Activated T-cell treated with anti-CD3 and anti-CD28 coated beads, Interleukin-2, amount 50 U/mL, for 4 hours (primary cell): ENCODE measurements around the gene ARPC4. TPM values are rescaled to one million over a fixed set of nuclear protein-coding genes. Genes with fewer than 3 reads are reported as not detected.

ENCODE experiments used
- ATAC-seq, 2 donors: fragments of 200-7000 bp; cut with Tn5 transposase; one replicate each; pipeline ENCODE4 v1.10.0; 2021
- DNase-seq: peaks from one replicate; pipeline ENCODE4 v3.0.0-alpha.2; 2020
- H3K27me3 Mint-ChIP-seq: one replicate; pipeline ENCODE4 v1.8.0; 2021; ENCODE audit warnings: low read depth, mixed read lengths
- H3K36me3 Mint-ChIP-seq: one replicate; pipeline ENCODE4 v1.8.0; 2022; ENCODE audit warnings: mixed read lengths; ENCODE audit not compliant: insufficient read depth
- H3K4me1 Mint-ChIP-seq: one replicate; pipeline ENCODE4 v1.8.0; 2021; ENCODE audit warnings: low read depth, mixed read lengths
- H3K4me3 Mint-ChIP-seq: one replicate; pipeline ENCODE4 v1.8.0; 2021; ENCODE audit warnings: mild to moderate bottlenecking, moderate library complexity, mixed read lengths
- H3K9me3 Mint-ChIP-seq: one replicate; pipeline ENCODE4 v1.8.0; 2021; ENCODE audit warnings: mixed read lengths
- total RNA-seq, 3 donors: library from RNA; stranded (reverse); gene quantifications; one replicate each; pipeline ENCODE4 v1.2.1, GENCODE V29; 2021

Gene ARPC4
- total RNA-seq, 3 donors from 2014 or later, result 257 to 268 (median 264) TPM

DNA sequence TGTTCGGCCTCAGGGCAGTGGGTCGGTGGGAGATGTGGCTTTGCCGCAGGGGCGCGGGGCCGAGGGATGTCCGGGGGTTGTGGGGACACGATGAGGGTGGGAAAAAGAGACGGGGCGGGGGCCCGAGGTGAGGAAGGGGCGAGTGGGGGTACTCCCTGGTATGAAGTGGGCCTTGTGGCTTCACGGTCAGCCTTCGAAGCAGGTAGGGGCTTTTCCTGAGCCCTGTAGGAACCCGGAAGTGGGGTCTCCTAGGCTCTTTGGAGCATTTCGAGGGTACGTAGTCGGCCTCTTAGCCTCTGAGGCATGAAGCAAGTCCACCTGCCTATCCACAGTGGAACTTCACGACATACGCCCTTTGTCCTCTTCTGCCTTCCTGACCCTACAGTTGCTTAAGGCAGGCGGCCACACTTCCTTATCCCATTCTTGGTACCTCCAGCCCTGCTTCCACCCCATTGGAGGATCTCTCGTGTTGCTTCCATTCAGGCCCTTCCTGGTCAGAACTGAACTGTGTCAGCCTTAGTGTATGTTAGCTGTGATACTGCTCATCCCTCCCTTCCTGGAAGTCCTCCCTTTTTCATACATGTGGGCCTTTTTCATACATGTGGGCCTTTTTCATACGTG, 389 bp downstream of the ARPC4 start:
- Mint-ChIP-seq H3K4me1 (peaks cover 67% of the 10 kb centered on the region), H3K27me3 (no peaks in the 10 kb centered on the region), H3K4me3 (peak overlapping the region; percentile 97), H3K9me3 (no peaks in the 10 kb centered on the region), H3K36me3 (peaks cover 37% of the 10 kb centered on the region)
- DNase-seq (no peak), ATAC-seq (peak; percentile 16 to 25)

GRCh38 chr3:9794400-9794799, 1.5 kb downstream of the ARPC4 start:
- no peaks in the 10 kb centered on the region for H3K27me3 Mint-ChIP-seq
- ATAC-seq (no peak), DNase-seq (no peak)
- peak overlapping the region; percentile 97 for H3K4me3 Mint-ChIP-seq
- no peaks in the 10 kb centered on the region for H3K9me3 Mint-ChIP-seq
- H3K36me3 Mint-ChIP-seq, result peaks cover 33% of the 10 kb centered on the region
- H3K4me1 Mint-ChIP-seq, result peaks cover 63% of the 10 kb centered on the region

- H3K27me3 Mint-ChIP-seq, result no peaks in the 10 kb centered on the region
Observed at GRCh38 chr3:9795207-9795606, 2.3 kb downstream of the ARPC4 start.

GRCh38 chr3:9797196-9797945, 4.5 kb downstream of the ARPC4 start:
- H3K4me3 Mint-ChIP-seq, result no peak overlapping the region
- H3K36me3 Mint-ChIP-seq, result peaks cover 34% of the 10 kb centered on the region
- H3K9me3 Mint-ChIP-seq, result no peaks in the 10 kb centered on the region
- H3K4me1 Mint-ChIP-seq, result peaks cover 37% of the 10 kb centered on the region
- H3K27me3 Mint-ChIP-seq, result no peaks in the 10 kb centered on the region
- no peak for ATAC-seq
- DNase-seq, result no peak

More at GRCh38 chr3:9795207-9795606, 2.3 kb downstream of the ARPC4 start:
- Mint-ChIP-seq H3K4me1 (peaks cover 55% of the 10 kb centered on the region), H3K4me3 (peak overlapping the region; percentile 74), H3K9me3 (no peaks in the 10 kb centered on the region), H3K36me3 (peaks cover 32% of the 10 kb centered on the region)
- DNase-seq (no peak), ATAC-seq (no peak)

DNA sequence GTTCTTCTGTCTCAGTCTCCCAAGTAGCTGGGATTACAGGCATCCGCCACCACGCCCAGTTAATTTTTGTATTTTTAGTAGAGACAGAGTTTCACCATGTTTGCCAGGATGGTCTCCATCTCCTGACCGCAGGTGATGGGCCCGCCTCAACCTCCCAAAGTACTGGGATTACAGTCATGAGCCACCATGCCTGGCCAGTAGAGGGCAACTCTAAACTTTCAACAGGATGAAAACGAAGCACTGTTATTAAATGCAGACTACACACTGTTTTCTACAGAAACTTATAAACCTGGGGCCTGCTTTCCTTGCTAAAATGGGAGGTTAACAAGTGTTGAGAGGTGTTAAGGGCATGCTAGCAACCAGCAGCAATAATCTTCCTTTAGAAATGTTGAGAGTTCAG, 7.6 kb downstream of the ARPC4 start:
- ATAC-seq (no peak), DNase-seq (no peak)
- H3K4me3 Mint-ChIP-seq, result no peak overlapping the region
- no peaks in the 10 kb centered on the region for H3K27me3 Mint-ChIP-seq
- peaks cover 40% of the 10 kb centered on the region for H3K36me3 Mint-ChIP-seq
- H3K4me1 Mint-ChIP-seq, result peaks cover 25% of the 10 kb centered on the region
- H3K9me3 Mint-ChIP-seq, result no peaks in the 10 kb centered on the region

GRCh38 chr3:9803494-9803893, 10.6 kb downstream of the ARPC4 start:
- no peak for ATAC-seq
- Mint-ChIP-seq H3K9me3 (no peaks in the 10 kb centered on the region), H3K4me1 (peaks cover 18% of the 10 kb centered on the region), H3K4me3 (no peak overlapping the region), H3K27me3 (no peaks in the 10 kb centered on the region), H3K36me3 (peaks cover 39% of the 10 kb centered on the region)
- no peak for DNase-seq

DNA sequence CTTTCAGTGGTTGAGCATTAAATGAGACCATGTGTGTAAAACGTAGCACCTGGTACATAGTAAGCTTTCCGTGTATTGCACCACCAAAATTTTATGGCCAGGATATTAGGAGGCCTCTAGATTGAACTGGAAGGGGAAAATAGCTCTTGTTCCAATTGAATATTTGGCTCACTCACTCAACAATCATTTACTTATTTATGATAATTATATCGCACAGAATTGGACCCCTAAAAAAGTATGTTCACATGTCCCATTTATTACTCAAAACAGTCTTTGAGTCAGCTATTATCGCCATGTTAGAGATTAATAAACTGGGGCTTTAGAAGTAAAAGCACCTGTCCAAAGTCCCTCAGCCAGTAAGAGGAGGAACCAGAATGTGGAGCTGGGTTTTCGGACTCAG, 12.1 kb downstream of the ARPC4 start:
- ATAC-seq, result no peak
- Mint-ChIP-seq H3K4me3 (no peak overlapping the region), H3K36me3 (peaks cover 36% of the 10 kb centered on the region)

GRCh38 chr3:9806137-9806536, 13.3 kb downstream of the ARPC4 start:
- Mint-ChIP-seq H3K4me1 (peaks cover 40% of the 10 kb centered on the region), H3K4me3 (no peak overlapping the region), H3K36me3 (peaks cover 29% of the 10 kb centered on the region), H3K27me3 (no peaks in the 10 kb centered on the region), H3K9me3 (no peaks in the 10 kb centered on the region)
- DNase-seq (no peak), ATAC-seq (no peak)

More for the DNA sequence above, 12.1 kb downstream of the ARPC4 start:
- no peaks in the 10 kb centered on the region for H3K9me3 Mint-ChIP-seq
- H3K4me1 Mint-ChIP-seq, result peaks cover 30% of the 10 kb centered on the region
- DNase-seq, result no peak
- no peaks in the 10 kb centered on the region for H3K27me3 Mint-ChIP-seq

DNA sequence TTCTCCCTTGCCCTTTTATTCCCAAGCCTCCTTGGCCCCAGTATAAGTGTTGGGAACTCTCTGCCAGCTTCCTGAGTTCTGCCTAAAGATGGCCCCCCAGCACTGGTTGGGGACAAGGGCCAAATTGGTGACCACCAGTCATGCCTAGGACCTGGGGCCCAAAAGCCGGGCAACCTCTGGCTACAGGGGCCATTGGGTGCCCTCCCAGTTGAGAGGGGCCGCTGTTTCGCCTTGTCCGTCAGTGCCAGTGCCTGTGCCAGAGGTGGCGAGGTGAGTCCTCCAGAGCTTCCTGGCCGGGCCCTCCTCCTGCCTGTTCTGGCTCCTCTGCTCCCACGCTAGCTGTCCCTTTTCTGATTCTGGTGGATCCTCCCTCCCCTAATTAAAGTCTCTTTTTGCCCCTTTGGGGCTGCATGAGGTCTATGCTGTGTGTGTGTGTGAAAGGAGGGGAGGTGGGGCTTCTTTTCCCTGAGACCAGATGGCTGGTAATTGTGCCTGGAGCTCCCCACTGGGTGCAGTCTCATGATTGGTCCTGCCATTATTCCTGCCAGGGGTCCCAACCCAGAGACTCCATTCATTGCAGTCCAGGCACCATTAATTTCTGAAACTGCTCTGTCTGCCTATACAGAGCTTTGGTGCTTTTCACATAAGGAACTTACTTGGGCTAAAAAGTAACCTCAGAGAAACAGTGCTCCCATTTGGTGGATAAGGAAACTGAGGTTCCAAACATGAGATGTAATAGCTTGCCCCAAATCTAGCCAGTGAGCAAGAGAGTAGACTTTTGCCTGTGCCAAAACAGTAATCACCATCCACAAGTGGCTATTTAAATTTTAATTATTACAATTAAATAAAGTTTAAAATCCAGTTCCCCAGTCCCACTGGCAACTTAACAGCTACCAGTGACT, 14.1 kb downstream of the ARPC4 start:
- Mint-ChIP-seq H3K36me3 (peaks cover 29% of the 10 kb centered on the region), H3K9me3 (no peaks in the 10 kb centered on the region), H3K27me3 (no peaks in the 10 kb centered on the region), H3K4me1 (peaks cover 46% of the 10 kb centered on the region), H3K4me3 (no peak overlapping the region)
- DNase-seq (no peak), ATAC-seq (no peak)

DNA sequence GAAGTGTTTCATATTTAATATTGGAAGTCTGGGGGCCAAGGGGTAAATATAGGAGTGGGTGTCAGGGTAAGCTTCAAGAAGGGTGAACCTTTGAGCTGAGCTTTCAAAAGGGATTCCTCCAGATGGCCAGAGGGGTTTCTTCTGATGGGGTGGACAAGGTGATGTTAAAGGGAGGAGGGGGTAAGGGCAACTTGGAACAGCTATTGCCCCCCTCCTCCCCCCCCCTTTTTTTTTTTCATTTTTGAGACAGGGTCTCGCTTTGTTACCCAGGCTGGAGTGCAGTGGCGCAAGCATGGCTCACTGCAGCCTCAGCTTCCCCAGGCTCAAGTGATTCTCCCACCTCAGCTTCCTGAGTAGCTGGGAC, 15.1 kb downstream of the ARPC4 start:
- Mint-ChIP-seq H3K36me3 (peaks cover 28% of the 10 kb centered on the region), H3K9me3 (no peaks in the 10 kb centered on the region), H3K4me3 (peak overlapping the region; percentile 46), H3K27me3 (no peaks in the 10 kb centered on the region), H3K4me1 (peaks cover 46% of the 10 kb centered on the region)
- ATAC-seq (no peak), DNase-seq (no peak)

GRCh38 chr3:9808345-9809037, 15.6 kb downstream of the ARPC4 start:
- H3K36me3 Mint-ChIP-seq, result peaks cover 23% of the 10 kb centered on the region

DNA sequence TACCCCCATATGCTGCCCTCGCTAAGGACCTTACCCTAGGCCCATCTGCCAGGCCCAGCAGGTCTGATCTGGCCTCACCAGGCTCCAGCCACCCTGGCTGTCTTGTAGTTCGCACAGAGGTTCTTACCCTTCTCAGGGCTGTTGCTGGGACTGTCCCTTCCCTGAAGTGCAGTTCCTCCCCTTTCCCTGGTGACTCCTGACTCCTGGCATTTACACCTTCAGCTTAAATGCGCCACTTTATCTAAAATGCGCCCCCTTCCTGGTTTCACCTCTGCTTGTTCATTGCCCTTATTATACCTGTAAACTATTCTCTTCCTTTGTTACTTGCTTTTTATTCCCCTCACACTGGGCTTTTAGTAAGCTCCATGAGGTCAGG, 16.3 kb downstream of the ARPC4 start:
- H3K27me3 Mint-ChIP-seq, result no peaks in the 10 kb centered on the region
- peaks cover 17% of the 10 kb centered on the region for H3K36me3 Mint-ChIP-seq
- peak; percentile 20 to 27 for ATAC-seq
- peak overlapping the region; percentile 89 for H3K4me3 Mint-ChIP-seq
- H3K4me1 Mint-ChIP-seq, result peaks cover 39% of the 10 kb centered on the region
- H3K9me3 Mint-ChIP-seq, result no peaks in the 10 kb centered on the region
- DNase-seq, result no peak

More at GRCh38 chr3:9808345-9809037, 15.6 kb downstream of the ARPC4 start:
- H3K9me3 Mint-ChIP-seq, result no peaks in the 10 kb centered on the region
- H3K27me3 Mint-ChIP-seq, result no peaks in the 10 kb centered on the region
- peak overlapping the region; percentile 29 for H3K4me3 Mint-ChIP-seq
- peaks cover 42% of the 10 kb centered on the region for H3K4me1 Mint-ChIP-seq
- peak; percentile 49 to 68 for ATAC-seq
- DNase-seq, result peak; percentile 39

DNA sequence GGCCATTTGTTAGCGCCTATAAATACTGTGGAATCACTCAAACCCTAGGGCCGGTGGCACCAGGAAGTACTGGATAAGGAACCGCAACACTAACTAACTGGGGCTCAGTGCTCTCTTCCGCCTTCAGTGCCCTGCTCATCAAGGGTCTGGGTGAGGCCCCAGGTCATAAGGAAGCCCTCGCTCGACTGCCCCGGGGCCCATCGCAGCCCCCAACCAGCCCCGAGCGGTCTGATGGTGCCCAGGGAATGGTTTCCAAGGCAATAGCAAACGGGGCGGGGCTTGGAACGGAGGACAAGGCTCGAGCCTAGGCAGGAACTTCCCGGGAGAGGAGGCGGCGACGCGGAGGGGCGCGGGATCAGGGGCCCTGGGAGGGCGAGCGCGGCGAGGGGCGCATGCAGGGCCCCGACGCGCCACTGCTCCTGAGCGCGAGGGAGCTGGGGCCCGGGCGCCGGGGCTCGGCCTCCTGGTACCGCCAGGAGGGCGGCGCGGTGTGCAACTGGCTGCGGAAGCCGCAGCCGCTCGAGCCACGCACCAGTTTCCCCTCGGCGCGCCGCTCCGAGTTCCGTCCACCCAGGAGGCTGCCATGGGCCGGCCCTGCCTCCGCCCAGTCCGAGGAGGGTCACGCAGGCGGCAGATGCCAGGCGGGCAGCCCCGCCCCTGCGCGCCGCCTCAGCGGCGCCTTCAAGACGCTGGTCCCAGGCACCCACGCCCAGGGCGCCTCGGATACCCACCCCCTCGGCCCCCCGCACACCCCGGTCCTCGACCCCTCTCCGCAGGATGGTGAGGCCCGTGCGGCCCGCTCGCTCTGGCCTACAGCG, 16.9 kb downstream of the ARPC4 start, which contains the start of gene TTLL3:
TSS of gene TTLL3 (plus strand) at position 648 of the 818 bp plus-strand sequence. CDS start 400 bp downstream, outside the sequence.
- peaks cover 14% of the 10 kb centered on the region for H3K36me3 Mint-ChIP-seq
- ATAC-seq (peak; percentile 71 to 72), DNase-seq (peak; percentile 14)
- H3K4me3 Mint-ChIP-seq, result peak within 1 kb of the TSS; percentile 89
- no peaks in the 10 kb centered on the region for H3K27me3 Mint-ChIP-seq
- peaks cover 39% of the 10 kb centered on the region for H3K4me1 Mint-ChIP-seq
- no peaks in the 10 kb centered on the region for H3K9me3 Mint-ChIP-seq
